Measurements from ENCODE around the gene RRP1. TPM values are rescaled to one million over a fixed set of nuclear protein-coding genes. Genes with fewer than 3 reads are reported as not detected.

The RRP1 gene
- total and polyA plus RNA-seq, 2 of the 13 experiments (the other 11 are each of a cell fraction or from before 2014, with no cell fraction given) = 20.1 to 35.1 TPM

DNA sequence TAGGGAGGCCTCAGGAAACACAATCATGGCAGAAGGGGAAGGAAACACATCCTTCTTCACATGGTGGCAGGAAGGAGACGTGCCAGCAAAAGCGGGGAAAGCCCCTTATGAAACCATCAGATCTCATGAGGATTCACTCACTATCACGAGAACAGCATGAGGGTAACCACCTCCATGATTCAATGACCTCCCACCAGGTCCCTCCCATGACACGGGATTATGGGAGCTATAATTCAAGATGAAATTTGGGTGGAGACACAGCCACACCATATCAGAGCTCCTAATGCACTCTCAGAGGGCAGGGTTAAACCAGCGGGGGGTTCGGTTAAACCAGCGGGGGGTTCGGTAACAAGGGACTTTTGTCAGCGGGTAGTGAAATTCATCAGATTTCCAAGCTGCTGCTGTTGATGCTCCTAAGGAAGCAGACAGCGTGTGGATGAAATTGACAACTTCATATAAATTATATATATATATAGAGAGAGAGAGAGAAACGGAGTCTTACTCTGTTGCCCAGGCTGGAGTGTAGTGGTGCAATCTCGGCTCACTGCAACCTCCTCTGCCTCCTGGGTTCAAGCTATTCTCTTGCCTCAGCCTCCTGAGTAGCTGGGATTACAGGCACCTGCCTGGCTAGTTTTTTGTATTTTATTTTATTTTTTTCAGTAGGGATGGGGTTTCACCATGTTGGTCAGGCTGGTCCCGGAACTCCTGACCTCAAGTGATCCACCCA is 17.5 kb upstream of the RRP1 start:
- intact Hi-C loops (cut with micrococcal nuclease; ENCODE audit: unreplicated experiment) = loop anchor here (10.0 kb wide), 1 partner anchor 67 kb away; no protein-coding TSS in a partner anchor
- no peak for FAIRE-seq
- Histone ChIP-seq H3K4me1 (ENCODE audit: insufficient read depth, low read length) (peaks cover 46% of the 10 kb centered on the region), H3K36me3 (replicated peaks in 1 of 2; ENCODE audit: control insufficient read depth in 1 of 2, insufficient read depth in 2 of 2, low read length in 2 of 2) (peaks cover 3 to 13% of the 10 kb centered on the region in 2 experiments; a peak in 3 of 5 replicates), H2AFZ (ENCODE audit: low read length) (no peak overlapping the region), H3K9ac (ENCODE audit: insufficient read depth, low read depth, low read length) (no peak overlapping the region), H3K27me3 (ENCODE audit: control insufficient read depth in 1 of 2, insufficient read depth in 2 of 2, low read length in 2 of 2) (no peaks in the 10 kb centered on the region), H3K79me2 (ENCODE audit: insufficient read depth, low read length) (peaks cover 12% of the 10 kb centered on the region), H3K4me3 (replicated peaks in 1 of 3; ENCODE audit: insufficient read depth in 1 of 3, low read depth in 2 of 3, low read length in 3 of 3) (no peak overlapping the region), H3K9me3 (ENCODE audit: low read length) (no peaks in the 10 kb centered on the region), H3K27ac (ENCODE audit: extremely low read length, insufficient read depth, low read length) (no peak overlapping the region), H4K20me1 (ENCODE audit: insufficient read depth, low read length) (no peaks in the 10 kb centered on the region), H3K4me2 (ENCODE audit: low read depth, low read length) (no peak overlapping the region)
- POLR2A ChIA-PET = interaction anchor here (1.1 to 1.3 kb wide), 3 partner anchors 17 to 43 kb away, joined by 3 to 4 read pairs (median 4); no protein-coding TSS in a partner anchor
- CTCF ChIA-PET (ENCODE audit: low intra/inter-chr PET ratio, low total read pairs) = no interaction called here
- no peak for DNase-seq (ENCODE audit: low spot score)
- WGBS (ENCODE audit: low lambda C conversion rate) = 97% methylated on average over 13 of the region's 13 CpGs
- in situ Hi-C loops (cut with HindIII; ENCODE audit: extremely low pct_ligation_motif_present, low pct_unique_long_range_greater_than_20kb) = no loop called here
- ATAC-seq = no peak
- no TSS peak for BruUV-seq (replicated peaks)
- TF ChIP-seq TBX2 (CRISPR knock-in tag; IDR thresholded peaks at IDR 0.05; ENCODE audit: borderline replicate concordance) = no peak
- TF ChIP-seq AKAP8 (CRISPR knock-in tag; IDR thresholded peaks at IDR 0.05) = no peak
- TF ChIP-seq HMGA1 (CRISPR knock-in tag; conservative IDR thresholded peaks at IDR 0.05) = no peak
- no peak for TF ChIP-seq ZGPAT (CRISPR knock-in tag; IDR thresholded peaks at IDR 0.05)
- TF ChIP-seq ZNF205 (CRISPR knock-in tag; IDR thresholded peaks at IDR 0.05) = no peak
- 0 out of 4 replicates have a peak, but pooled peaks of 1 of the 2 experiments have one; percentile 4 for TF ChIP-seq POLR2A (IDR thresholded peaks at IDR 0.05; ENCODE audit: insufficient read depth in 1 of 2, low read depth in 2 of 2, low read length in 2 of 2)
- no peak for TF ChIP-seq MEIS1 (CRISPR knock-in tag; IDR thresholded peaks at IDR 0.05; ENCODE audit: borderline replicate concordance)
